Gastrocnemius medialis (tissue), 4 donors: ENCODE results near the gene MSANTD2. TPM values are rescaled to one million over a fixed set of nuclear protein-coding genes. Genes with fewer than 3 reads are reported as not detected.
A peak's percentile ranks its signal among the peaks of the same experiment; 100 is the strongest.

ENCODE experiments used
- ATAC-seq, 2 donors: fragments of 150-250 bp; one replicate each; pipeline ENCODE4 v1.9.1; 2016
- DNase-seq, 2 donors: peaks; one replicate each; pipeline ENCODE4 v3.0.0-alpha.2; 2019
- H3K27ac ChIP-seq, 4 donors: fragments of 200-600 bp; sonication (generic); 1 replicate in 1 of 4; 2 replicates in 3 of 4; pipeline ENCODE4 v1.5.1; 2016 to 2018; ENCODE audit warnings: mild to moderate bottlenecking in 2 of 4, moderate library complexity in 1 of 4
- H3K27me3 ChIP-seq, 3 donors: fragments of 200-600 bp; sonication (generic) in 2 of 3; 1 replicate in 1 of 3; 2 replicates in 2 of 3; pipeline versions ENCODE4 v1.5.1 to v1.6.0; 2016 to 2019; ENCODE audit warnings: mild to moderate bottlenecking in 1 of 3, moderate library complexity in 1 of 3
- H3K36me3 ChIP-seq, 2 donors: fragments of 200-600 bp; sonication (generic) in 1 of 2; one replicate each; pipeline ENCODE4 v1.5.1; 2017 to 2018
- H3K4me1 ChIP-seq, 2 donors: fragments of 200-600 bp; sonication (generic) in 1 of 2; one replicate each; pipeline ENCODE4 v1.5.1; 2016 to 2017; ENCODE audit warnings: mild to moderate bottlenecking in 2 of 2
- H3K4me3 ChIP-seq, 4 donors: fragments of 200-600 bp; sonication (generic) in 3 of 4; 1 replicate in 1 of 4; 2 replicates in 3 of 4; pipeline ENCODE4 v1.5.1; 2016 to 2019; ENCODE audit warnings: mild to moderate bottlenecking in 2 of 4
- H3K9me3 ChIP-seq, 3 donors: fragments of 200-600 bp; sonication (generic) in 2 of 3; 1 replicate in 1 of 3; 2 replicates in 2 of 3; pipeline ENCODE4 v1.5.1; 2016 to 2019
- POLR2A ChIP-seq, 2 donors: fragments of 450-650 bp; IDR thresholded peaks; one replicate each; pipeline ENCODE4 v1.6.1; 2017; ENCODE audit warnings: antibody characterized with exemption in 2 of 2, mild to moderate bottlenecking in 2 of 2, moderate library complexity in 2 of 2
- in situ Hi-C, 4 donors: fragments of 200-750 bp; cut with MboI; loops; one replicate each; pipeline versions ENCODE4 v1.15.0 to v1.8.0; 2017; ENCODE audit warnings: low sequenced_read_pairs in 4 of 4
- intact Hi-C: fragments of 100-400 bp; cut with DNase I; formaldehyde crosslinking; loops from one replicate; pipeline ENCODE4 v1.15.1; 2023; ENCODE audit warnings: low total_unique reads
- total RNA-seq, 4 donors: library from RNA; depleted of rRNA; stranded (reverse); fragments of >200 nt; gene quantifications; one replicate each; pipeline versions ENCODE4 v1.1.0 to v1.2.3, GENCODE V29; 2016
- TF ChIP-seq, protein P1 (sequence below), 5 experiments: fragments of 450-650 bp in 3 of 5; fragments of 200-600 bp in 2 of 5; sonication (generic) in 2 of 5; IDR thresholded peaks in 4 of 5; conservative IDR thresholded peaks in 1 of 5; 1 replicate in 4 of 5; 2 replicates in 1 of 5; pipeline ENCODE4 v1.5.1; 2016 to 2019; ENCODE audit warnings: antibody characterized with exemption in 5 of 5, mild to moderate bottlenecking in 3 of 5, moderate library complexity in 3 of 5

MSANTD2 gene
- total RNA-seq, 4 donors from 2014 or later = 3.3 to 5.1 (median 3.8) TPM

DNA sequence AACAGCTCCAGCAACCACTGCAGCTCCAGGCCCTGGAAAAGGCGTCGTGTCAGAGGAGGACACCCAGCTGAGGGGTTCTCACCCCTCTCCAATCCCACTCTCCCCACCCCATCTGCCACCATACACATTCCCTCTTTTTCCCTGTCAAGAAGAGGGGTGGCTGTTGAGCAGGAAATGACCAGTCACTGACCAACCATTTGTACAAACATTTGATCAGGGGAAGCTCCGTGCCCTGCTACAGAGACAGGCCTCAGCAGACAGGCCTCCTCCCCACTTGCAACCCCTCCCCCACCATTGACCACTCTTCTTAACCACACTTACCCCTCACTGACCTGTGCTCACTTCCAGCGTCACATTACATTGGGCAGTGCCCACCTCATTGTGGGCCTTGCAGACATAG, 45.9 kb downstream of the MSANTD2 start:
- no peak for ATAC-seq
- no peak for TF ChIP-seq POLR2A (IDR thresholded peaks at IDR 0.05)
- TF ChIP-seq, protein P1, sequence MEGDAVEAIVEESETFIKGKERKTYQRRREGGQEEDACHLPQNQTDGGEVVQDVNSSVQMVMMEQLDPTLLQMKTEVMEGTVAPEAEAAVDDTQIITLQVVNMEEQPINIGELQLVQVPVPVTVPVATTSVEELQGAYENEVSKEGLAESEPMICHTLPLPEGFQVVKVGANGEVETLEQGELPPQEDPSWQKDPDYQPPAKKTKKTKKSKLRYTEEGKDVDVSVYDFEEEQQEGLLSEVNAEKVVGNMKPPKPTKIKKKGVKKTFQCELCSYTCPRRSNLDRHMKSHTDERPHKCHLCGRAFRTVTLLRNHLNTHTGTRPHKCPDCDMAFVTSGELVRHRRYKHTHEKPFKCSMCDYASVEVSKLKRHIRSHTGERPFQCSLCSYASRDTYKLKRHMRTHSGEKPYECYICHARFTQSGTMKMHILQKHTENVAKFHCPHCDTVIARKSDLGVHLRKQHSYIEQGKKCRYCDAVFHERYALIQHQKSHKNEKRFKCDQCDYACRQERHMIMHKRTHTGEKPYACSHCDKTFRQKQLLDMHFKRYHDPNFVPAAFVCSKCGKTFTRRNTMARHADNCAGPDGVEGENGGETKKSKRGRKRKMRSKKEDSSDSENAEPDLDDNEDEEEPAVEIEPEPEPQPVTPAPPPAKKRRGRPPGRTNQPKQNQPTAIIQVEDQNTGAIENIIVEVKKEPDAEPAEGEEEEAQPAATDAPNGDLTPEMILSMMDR (IDR thresholded peaks at IDR 0.05 in 4 of 5, conservative IDR thresholded peaks at IDR 0.05 in 1 of 5) = no peak
- intact Hi-C loops (no loop called here), in situ Hi-C loops (no loop called here)
- peak overlapping the region in 1 of 4 donors; percentile 26 for H3K27ac ChIP-seq
- H3K27me3 ChIP-seq = peaks cover 38 to 55% (median 53%) of the 10 kb centered on the region in 3 donors
- no peak for DNase-seq
- H3K4me1 ChIP-seq = peaks cover 9 to 16% of the 10 kb centered on the region in 2 donors
- H3K9me3 ChIP-seq = no peaks in the 10 kb centered on the region
- H3K36me3 ChIP-seq = peaks cover 0 to 3% of the 10 kb centered on the region in 2 donors
- H3K4me3 ChIP-seq = no peak overlapping the region

DNA sequence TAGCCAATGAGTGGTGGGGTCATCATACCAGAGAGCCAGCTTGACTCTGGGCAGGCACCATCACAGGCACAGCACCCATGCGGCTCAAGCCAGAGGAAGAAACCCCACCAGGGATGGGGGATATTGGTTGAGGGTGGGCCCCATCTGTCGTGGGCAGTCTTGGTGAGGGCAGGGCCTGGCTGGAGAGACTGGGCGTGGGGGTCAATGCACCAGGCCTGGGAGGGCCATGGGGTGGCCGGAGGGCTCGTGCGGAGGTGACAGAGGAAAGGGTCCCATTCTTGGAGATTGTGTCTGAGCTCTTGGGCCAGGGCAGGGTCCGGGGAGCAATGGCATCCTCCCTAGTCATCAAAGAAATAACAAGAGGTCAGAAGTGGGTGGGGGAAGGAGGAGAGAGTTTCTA, 46.6 kb downstream of the MSANTD2 start:
- H3K27ac ChIP-seq = no peak overlapping the region
- no peak overlapping the region for H3K4me3 ChIP-seq
- H3K4me1 ChIP-seq = peaks cover 8 to 9% of the 10 kb centered on the region in 2 donors
- intact Hi-C loops = no loop called here
- TF ChIP-seq, protein P1 (IDR thresholded peaks at IDR 0.05 in 4 of 5, conservative IDR thresholded peaks at IDR 0.05 in 1 of 5) = no peak
- no peak for TF ChIP-seq POLR2A (IDR thresholded peaks at IDR 0.05)
- DNase-seq (no peak), ATAC-seq (no peak)
- H3K27me3 ChIP-seq = peaks cover 38 to 51% (median 50%) of the 10 kb centered on the region in 3 donors
- H3K9me3 ChIP-seq = no peaks in the 10 kb centered on the region
- H3K36me3 ChIP-seq = peaks cover 0 to 3% of the 10 kb centered on the region in 2 donors
- in situ Hi-C loops = no loop called here

DNA sequence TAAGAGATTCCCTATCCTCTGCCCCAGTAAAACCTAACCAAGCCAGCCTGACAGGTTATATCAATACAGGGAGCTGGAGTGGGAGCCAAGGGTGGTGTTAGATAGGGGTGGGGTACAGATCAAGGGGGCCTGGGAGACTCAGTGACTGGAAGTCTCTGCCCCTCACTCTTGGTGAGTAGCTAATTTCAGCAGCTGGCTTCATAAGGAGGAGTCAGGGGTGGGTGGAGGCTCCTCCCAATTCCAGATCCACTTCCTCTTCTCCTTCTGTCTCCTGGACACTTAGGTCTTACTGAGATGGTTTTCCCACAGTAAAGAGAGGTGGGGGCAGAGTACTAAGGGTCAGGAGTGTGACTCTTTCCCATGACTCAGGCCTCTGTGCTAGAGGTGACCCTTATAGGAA, 47.0 kb downstream of the MSANTD2 start:
- intact Hi-C loops (no loop called here), in situ Hi-C loops (no loop called here)
- Histone ChIP-seq H3K4me3 (no peak overlapping the region), H3K27ac (no peak overlapping the region), H3K9me3 (no peaks in the 10 kb centered on the region), H3K36me3 (peaks cover 0 to 3% of the 10 kb centered on the region in 2 donors), H3K27me3 (peaks cover 34 to 50% (median 48%) of the 10 kb centered on the region in 3 donors), H3K4me1 (peaks cover 3 to 6% of the 10 kb centered on the region in 2 donors)
- DNase-seq (no peak), ATAC-seq (no peak)
- TF ChIP-seq POLR2A (IDR thresholded peaks at IDR 0.05) = no peak
- TF ChIP-seq, protein P1 (IDR thresholded peaks at IDR 0.05 in 4 of 5, conservative IDR thresholded peaks at IDR 0.05 in 1 of 5) = no peak

DNA sequence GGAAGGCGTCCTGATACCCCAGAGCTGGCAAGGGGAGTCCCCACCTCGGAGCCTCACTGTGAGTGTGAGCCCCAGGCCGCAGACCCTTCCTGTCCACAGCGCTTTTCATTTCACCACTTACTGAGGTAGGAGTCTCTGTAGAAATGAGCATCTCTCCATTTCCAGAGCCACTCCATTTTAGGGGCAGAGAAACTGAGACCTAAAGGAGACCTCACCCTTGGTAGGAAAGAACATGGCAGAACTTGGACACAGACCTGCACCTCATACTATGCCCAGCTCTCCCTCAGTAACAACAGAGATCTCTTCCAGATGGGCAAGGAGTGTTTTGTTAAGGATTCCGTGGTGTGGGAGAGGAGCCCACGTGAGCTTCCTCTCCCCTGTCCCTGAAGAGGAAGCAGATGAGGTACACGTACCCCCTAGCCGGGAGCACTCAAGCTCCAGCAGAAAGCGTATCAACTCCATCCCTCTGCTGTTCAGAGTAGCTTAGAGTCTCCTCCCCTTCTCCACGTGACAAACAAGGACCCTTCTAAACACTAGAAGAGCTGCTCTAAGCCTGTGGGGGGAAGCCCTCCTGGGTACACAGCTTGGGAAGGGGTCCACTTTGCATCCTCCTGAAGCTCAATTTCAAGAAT, 47.6 kb downstream of the MSANTD2 start:
- peaks cover 0 to 3% of the 10 kb centered on the region in 2 donors for H3K4me1 ChIP-seq
- TF ChIP-seq, protein P1 (IDR thresholded peaks at IDR 0.05 in 4 of 5, conservative IDR thresholded peaks at IDR 0.05 in 1 of 5) = no peak
- no peak for TF ChIP-seq POLR2A (IDR thresholded peaks at IDR 0.05)
- in situ Hi-C loops = no loop called here
- H3K36me3 ChIP-seq = peaks cover 0 to 3% of the 10 kb centered on the region in 2 donors
- no peaks in the 10 kb centered on the region for H3K9me3 ChIP-seq
- peaks cover 27 to 50% (median 42%) of the 10 kb centered on the region in 3 donors for H3K27me3 ChIP-seq
- H3K4me3 ChIP-seq = no peak overlapping the region
- no peak overlapping the region for H3K27ac ChIP-seq
- DNase-seq (no peak), ATAC-seq (no peak)
- intact Hi-C loops = no loop called here
